ENCODE results near the gene OR6K3.
A peak's percentile ranks its signal among the peaks of the same experiment; 100 is the strongest.

OR6K3 gene

GRCh38 chr1:158728510-158729225, 8.1 kb upstream of the OR6K3 start:
- TF ChIP-seq CTCF (IDR thresholded peaks at IDR 0.05; ENCODE audit: extremely low read depth, missing control alignments), result no peak

GRCh38 chr1:158724442-158724841, 3.9 kb upstream of the OR6K3 start:
- no peak for DNase-seq (ENCODE audit: low spot score)
- no peak for TF ChIP-seq CTCF (IDR thresholded peaks at IDR 0.05; ENCODE audit: extremely low read depth, missing control alignments)

More at GRCh38 chr1:158728510-158729225, 8.1 kb upstream of the OR6K3 start:
- no peak for DNase-seq (ENCODE audit: low spot score)

DNA sequence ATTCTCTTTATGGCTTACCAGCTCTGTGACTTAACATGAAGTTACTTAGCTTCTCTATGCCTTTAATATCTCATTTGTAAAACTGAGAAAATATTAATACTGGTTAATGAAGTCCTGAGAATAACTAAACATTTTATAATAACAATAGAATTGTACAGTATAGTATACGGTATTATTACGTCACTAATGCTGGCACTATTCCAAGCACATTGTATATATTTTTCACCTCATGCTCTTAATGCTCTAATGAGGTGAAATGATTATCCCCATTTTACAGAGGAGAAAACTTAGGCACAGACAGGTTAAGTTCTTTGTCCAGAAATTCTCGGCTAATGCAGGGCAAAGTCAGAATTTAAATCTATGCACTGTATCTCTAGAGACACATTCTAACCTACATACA, 856 bp downstream of the OR6K3 start:
- DNase-seq (ENCODE audit: low spot score), result no peak
- TF ChIP-seq CTCF (IDR thresholded peaks at IDR 0.05; ENCODE audit: extremely low read depth, missing control alignments), result no peak

GRCh38 chr1:158717344-158717743, 3.2 kb downstream of the OR6K3 start:
- DNase-seq (ENCODE audit: low spot score), result no peak
- TF ChIP-seq CTCF (IDR thresholded peaks at IDR 0.05; ENCODE audit: extremely low read depth, missing control alignments), result no peak

DNA sequence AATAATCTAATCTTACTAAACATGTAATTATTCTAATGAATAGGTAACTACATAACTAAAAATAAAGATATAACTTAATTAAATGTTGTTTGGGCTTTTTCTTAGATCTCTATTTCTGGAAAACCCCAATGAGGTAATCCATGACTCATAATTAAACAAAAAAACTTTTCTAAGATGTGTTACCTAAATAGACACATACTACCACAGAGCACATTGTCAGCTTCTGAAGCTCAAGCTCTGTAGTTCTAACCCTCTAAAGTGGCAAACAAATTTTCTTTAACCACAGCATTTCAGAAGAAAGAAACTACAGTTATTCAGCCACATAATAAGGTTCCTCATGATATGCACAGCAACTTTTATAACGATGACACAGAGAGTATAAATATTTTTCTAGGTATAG, 4.2 kb downstream of the OR6K3 start:
- TF ChIP-seq CTCF (IDR thresholded peaks at IDR 0.05; ENCODE audit: extremely low read depth, missing control alignments), result no peak
- DNase-seq (ENCODE audit: low spot score), result peak; percentile 18

DNA sequence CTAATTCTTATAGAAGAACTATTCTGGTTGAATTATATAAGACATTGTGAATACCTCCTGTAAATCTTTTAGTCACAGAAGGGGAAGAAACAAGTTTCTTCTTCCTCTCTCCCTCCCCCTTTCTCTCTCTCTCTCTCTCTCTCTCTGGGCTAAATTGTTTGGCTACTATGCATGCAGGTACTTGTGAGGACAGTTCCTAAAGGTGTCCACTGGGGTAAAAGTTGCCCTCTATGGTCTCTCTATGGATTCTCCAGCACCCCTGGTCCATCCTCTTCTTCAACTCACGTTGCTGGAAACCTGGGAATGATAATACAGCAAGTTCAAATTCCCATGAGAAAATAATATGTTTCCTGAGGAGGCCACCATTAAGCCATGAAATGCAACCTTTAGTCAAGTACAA, 5.8 kb downstream of the OR6K3 start:
- TF ChIP-seq CTCF (IDR thresholded peaks at IDR 0.05; ENCODE audit: extremely low read depth, missing control alignments), result no peak
- DNase-seq (ENCODE audit: low spot score), result no peak

DNA sequence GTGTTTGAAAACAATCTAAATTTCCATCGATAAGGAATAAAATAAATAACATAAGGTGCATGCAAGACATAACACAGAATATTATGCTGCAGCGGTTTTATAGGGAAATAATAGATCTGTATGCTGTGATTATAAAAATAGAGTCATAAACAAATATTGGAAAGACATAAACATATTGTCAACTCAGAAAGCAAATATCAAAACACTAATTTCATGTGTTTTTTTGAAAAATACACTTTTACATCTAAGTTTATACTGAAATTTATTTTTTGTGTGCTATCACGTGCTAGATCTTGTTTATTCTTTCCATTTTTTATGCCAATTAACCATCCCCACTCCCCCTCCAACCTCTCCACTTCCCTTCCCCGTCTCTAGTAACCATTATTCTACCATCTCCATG, 9.4 kb downstream of the OR6K3 start:
- no peak for DNase-seq (ENCODE audit: low spot score)
- TF ChIP-seq CTCF (IDR thresholded peaks at IDR 0.05; ENCODE audit: extremely low read depth, missing control alignments), result no peak

All from GM20000 (cell line).